Activated effector memory CD4-positive, alpha-beta T cell treated with Interleukin-2 at 50 U/mL for 16 hours (primary cell): ENCODE data around the gene CLCF1.
A peak's percentile ranks its signal among the peaks of the same experiment; 100 is the strongest.

ENCODE experiments used
- DNase-seq: peaks from one replicate; pipeline ENCODE4 v3.0.0-alpha.2; 2020

The CLCF1 gene

DNA sequence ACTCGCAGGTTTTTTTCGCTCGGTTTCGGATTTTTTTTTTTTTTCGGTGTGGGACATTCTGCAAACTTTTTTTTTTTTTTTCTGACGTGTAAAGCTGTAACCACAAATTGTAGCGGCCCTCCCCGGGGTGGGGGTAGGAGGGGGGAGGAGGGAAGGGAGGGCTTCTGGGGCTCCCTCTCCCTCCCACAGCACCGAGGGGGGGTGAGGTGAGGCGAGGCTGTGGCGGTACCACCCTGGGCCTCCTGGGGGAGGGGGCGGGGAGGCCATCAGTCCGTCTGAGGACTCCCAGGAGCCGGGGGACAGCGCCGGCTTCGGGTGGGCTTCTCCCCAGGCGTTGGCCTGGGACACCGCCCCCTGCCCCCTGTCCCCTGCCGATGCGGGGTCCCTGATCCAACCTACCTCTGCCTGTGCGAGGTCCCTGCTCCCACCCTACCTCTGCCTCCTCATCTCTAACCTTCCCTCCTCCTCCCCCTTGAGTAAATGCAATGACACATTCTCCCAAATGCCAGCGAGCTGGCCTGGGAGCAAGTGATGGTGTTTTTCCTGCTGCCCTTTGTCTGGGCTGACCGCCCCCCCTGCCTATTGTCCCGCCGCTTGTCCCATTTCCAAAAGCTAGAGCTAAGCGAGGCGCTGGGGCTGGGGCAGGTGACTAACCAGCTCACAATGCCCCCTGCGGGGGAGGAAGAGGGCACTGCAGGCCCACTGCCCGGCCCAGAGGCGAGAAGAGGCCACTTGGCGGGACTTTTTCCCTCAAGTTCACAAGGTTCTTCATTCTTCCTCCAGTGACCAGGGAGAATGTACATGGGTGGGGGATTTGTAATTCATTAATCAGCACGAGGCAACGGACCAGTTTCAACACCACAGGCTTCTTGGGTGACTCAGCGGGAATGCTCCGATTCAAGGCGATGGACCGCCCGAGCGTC is 511 bp upstream of the CLCF1 start:
- DNase-seq: peak; percentile 81

DNA sequence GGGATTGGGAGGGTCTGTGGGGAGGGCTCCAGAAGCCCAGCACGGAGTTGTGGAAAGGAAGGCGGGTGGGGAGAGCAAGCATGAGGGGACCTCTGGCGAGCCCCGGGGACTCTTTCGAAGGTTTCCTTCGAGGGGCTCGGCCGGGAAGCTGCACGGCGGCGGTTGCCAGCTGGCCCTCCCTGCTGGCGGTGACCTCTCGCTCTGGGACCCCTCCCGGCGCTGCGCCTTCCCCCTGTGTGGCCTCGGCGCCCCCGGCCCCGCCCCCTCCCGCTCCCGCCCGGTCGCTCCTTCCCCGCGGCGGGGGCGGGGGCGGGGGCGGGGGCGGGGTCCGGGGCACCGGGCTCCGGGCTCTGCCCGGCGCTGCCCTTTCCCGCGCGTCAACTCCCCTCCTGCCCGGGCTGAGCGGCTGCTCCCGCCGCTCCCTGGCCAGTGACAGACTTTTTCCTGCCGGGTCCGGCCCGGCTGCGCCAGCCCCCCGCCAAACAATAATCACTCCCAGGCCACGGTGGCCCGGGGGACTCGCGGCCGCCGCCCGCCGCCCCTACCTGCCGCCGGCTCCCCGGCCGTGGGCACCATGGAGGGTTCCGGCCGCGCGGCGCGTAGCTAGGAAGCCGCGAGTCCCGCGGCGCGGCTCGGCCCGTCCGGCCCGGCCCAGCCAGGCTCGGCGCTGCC is 941 bp downstream of the CLCF1 start:
- DNase-seq: no peak

GRCh38 chr11:67371911-67372320 is 1.5 kb downstream of the CLCF1 start:
- no peak for DNase-seq

- no peak for DNase-seq
These were observed 2.0 kb downstream of the CLCF1 start for GRCh38 chr11:67371189-67371910.

GRCh38 chr11:67370351-67371076 is 2.9 kb downstream of the CLCF1 start:
- DNase-seq: no peak

DNA sequence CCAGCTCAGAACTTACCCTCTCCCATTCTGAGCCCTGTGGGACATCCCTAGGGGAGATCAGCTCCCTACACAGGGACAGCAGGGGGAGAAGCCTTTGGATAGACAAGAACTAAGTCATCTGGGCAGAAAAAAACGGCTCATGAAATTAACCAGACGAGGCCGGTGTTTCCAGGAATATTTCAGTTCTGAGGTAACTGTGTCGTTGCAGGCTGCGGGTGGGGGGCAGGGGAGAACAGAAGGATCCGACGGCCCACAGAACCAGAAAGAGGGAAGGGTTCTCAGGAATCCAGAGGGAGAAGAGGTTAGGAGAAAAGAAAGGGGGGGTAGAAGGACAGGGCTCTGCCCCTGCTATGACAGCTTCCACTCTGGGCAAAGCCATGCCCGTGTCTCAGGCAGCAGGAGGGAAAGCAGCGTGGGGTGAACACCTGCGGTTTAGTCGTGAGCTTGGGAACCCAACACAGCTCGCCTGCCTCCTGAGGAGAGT is 3.6 kb downstream of the CLCF1 start:
- no peak for DNase-seq

DNA sequence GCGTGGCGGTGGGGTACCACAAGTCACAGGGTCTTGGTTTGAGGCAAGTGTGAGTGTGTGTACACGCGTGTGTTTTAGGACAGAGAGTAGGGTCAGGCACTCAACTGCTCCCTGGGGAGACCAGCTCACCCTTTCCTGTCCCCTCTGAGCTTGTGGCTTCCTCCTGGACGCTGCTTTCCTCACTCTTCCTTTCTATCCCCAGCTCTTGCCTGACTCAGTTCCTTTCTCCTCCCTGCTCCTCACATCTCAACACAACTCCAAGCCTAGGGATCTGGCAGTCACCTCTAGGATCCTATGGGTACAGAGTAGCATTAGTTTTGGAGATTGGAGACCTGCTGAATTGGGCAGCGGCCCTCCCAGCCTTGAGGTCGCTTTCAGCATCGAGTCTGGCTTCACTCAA is 4.1 kb downstream of the CLCF1 start:
- no peak for DNase-seq

GRCh38 chr11:67368621-67369020 is 4.8 kb downstream of the CLCF1 start:
- DNase-seq: no peak

GRCh38 chr11:67367761-67368227 is 5.6 kb downstream of the CLCF1 start:
- DNase-seq: no peak

GRCh38 chr11:67366961-67367760 is 6.2 kb downstream of the CLCF1 start:
- DNase-seq: no peak

GRCh38 chr11:67366546-67366945 is 6.9 kb downstream of the CLCF1 start:
- no peak for DNase-seq

DNA sequence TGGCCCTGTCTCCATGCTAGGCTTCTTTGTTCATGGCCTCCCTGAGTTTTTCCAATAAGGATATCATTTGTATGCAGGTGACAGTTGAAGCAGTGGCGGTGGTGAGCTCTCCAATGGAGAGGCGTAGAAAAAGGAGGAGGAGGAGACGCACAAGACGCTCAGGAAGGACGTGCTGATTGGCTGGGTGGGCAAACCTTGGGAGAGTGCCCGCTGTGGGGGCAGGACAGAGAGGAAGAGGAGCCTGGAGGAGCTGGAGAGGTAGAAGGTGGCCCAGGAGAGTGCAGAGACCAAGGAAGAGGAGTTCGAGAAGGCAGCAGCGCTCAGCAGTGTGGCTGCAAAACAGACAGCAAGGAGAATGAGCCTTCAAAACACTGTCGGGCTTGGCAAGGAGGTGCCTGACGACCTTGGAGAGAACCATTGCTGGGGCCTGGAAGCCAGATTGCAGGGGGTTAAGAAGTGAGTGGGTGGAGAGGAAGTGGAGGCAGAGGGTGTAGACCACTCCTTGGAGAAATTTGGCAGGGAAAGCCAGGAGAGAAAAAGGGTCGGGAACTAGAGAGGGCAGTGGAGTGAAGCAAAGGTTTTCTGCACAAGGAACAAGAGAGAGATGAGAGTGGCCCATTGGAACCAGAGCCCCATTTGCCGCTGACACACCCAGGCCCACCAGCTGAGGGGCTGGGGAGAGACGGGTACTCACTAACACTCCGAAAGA is 7.5 kb downstream of the CLCF1 start:
- DNase-seq: no peak

GRCh38 chr11:67364783-67365722 is 8.3 kb downstream of the CLCF1 start:
- no peak for DNase-seq

DNA sequence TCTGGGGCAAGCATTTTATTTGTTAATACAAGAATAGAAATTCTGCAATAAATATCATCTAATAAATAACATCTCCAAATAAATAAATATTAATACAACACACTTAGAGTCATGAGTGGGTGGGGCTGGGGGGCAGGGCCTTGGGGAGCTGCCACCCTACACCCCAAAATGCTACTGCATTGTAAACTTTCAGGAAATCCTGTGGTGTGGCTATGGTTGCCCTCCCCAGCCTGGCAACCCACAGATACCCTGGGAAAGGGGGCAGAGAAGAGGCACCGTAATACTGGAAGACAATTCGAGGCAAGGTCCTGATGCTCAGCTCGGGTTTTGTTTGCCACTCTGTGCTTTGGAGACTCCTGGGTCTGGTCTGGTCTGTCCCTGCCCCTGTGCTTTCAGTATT is 9.2 kb downstream of the CLCF1 start:
- no peak for DNase-seq

DNA sequence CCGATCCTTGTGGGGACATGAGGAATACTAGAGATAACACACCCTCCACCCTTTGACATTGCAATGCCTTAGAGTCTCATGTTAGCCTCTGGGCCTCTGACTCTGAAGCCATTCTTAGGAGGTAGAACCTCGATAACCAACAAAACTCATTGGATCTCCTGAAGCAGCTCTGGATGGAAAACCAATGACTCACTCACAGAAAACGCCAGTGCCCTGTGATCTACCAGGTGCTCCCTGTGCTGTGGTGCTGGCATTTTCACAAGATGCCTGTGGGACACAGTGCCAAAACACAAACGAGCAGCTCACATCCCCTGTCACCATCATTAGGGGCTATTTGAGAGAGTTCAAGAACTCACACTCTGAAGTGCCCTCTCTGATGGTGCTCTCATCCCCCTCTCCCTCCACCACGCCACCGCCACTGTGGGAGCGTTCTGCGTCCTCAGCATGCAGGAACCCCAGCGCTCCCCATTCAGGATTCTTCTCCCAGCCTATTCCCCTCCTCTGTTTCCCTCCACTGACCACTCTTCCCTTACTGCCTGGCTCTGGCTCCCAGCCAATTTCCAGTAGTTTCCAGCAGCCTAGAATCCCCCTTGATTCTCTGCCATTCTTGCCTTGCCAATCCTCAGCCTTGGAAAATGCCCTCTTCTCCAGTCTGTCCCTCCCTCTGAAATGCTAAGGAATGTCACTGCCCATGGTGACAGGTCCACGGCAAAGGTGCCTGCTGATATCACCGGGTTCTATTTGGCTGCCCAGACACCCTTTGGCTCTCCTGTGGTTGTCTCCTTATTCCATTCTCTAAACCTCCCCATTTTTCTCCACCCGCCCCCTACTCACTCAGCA is 15.3 kb downstream of the CLCF1 start:
- no peak for DNase-seq

- peak; percentile 48 for DNase-seq
These were observed 16.4 kb downstream of the CLCF1 start for GRCh38 chr11:67356864-67357561.

GRCh38 chr11:67356387-67356863 is 17.0 kb downstream of the CLCF1 start:
- DNase-seq: no peak

GRCh38 chr11:67355794-67356386 is 17.5 kb downstream of the CLCF1 start:
- no peak for DNase-seq
